HFFc6 (cell line): ENCODE data around the gene DLL1. TPM values are rescaled to one million over a fixed set of nuclear protein-coding genes. Genes with fewer than 3 reads are reported as not detected.

Experiments used
- DNase-seq: peaks from one replicate; pipeline ENCODE4 v3.0.0-alpha.2; 2018
- H3K27ac Mint-ChIP-seq: 2 replicates; pipeline ENCODE4 v1.8.0; 2020; ENCODE audit warnings: mild to moderate bottlenecking, mixed read lengths
- H3K27me3 Mint-ChIP-seq: 2 replicates; pipeline ENCODE4 v1.8.0; 2021; ENCODE audit warnings: mild to moderate bottlenecking, moderate library complexity, mixed read lengths; ENCODE audit not compliant: insufficient read depth
- H3K36me3 Mint-ChIP-seq: 2 replicates; pipeline ENCODE4 v1.8.0; 2021; ENCODE audit warnings: low read depth, mixed read lengths
- H3K4me1 Mint-ChIP-seq: 2 replicates; pipeline ENCODE4 v1.8.0; 2020; ENCODE audit warnings: low read depth, mixed read lengths
- H3K4me3 Mint-ChIP-seq: 2 replicates; pipeline ENCODE4 v1.8.0; 2020; ENCODE audit warnings: mild to moderate bottlenecking, moderate library complexity, mixed read lengths
- H3K9me3 Mint-ChIP-seq: 2 replicates; pipeline ENCODE4 v1.8.0; 2020; ENCODE audit warnings: mild to moderate bottlenecking, mixed read lengths
- total RNA-seq, 6 experiments: library from RNA; stranded (reverse); fragmentation: NEBNext Ultra II Directional; extraction: Animal tissue kit (Norgen Biotek cat#: 25700); gene quantifications; 2 replicates in 1 of 6; 3 replicates in 5 of 6; pipeline ENCODE4 v1.2.3, GENCODE V29; 2021
- TF ChIP-seq, protein P1 (sequence below): fragments of 200-600 bp; sonication (generic); IDR thresholded peaks from 2 replicates; pipeline ENCODE4 v1.5.0; 2021; ENCODE audit warnings: antibody characterized with exemption, mild to moderate bottlenecking

The DLL1 gene
- total RNA-seq, 6 experiments from 2014 or later: 0.26 to 0.83 (median 0.36) TPM

DNA sequence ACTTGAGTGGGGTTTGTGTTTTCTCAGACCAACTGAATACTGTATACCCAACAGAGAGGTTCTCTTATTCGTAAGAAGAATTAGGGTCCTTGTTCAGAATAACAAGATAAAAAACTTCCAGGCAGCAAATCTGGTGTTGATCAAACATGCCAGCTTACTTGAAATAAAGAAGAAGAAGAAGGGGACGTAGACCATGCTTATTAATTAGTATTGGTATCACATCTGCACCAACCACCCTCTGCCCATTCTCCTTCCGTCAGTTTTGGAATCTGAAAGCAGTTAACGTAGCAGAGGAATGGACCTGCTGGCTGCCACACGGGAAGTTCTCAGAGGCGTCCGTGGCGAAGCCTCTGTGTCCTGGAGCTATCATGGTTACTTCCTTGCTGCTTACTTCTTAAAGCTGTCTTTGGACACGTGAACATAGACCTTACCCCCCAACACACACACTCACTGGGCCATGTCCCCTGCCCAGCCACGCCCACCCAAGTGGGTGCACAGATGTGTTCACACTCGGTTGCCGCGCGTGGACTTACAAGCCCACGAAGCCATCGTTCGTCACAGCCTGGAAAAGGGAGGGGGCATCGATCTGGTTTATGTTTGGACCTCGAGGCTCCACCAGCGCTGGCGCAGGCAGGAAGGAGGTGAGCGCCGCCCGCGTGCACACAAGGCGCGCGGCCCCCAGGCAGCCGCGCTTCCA, 4.1 kb upstream of the DLL1 start:
- H3K4me3 Mint-ChIP-seq: 0 out of 2 replicates have a peak overlapping the region, but pooled peaks have one; percentile 24
- H3K9me3 Mint-ChIP-seq: no peaks in the 10 kb centered on the region; the same call in 1 of the 2 replicates
- H3K4me1 Mint-ChIP-seq: peaks cover 19% of the 10 kb centered on the region
- peaks cover 61% of the 10 kb centered on the region for H3K27me3 Mint-ChIP-seq
- H3K36me3 Mint-ChIP-seq: no peaks in the 10 kb centered on the region
- H3K27ac Mint-ChIP-seq: no peak overlapping the region
- DNase-seq: no peak
- TF ChIP-seq, protein P1, sequence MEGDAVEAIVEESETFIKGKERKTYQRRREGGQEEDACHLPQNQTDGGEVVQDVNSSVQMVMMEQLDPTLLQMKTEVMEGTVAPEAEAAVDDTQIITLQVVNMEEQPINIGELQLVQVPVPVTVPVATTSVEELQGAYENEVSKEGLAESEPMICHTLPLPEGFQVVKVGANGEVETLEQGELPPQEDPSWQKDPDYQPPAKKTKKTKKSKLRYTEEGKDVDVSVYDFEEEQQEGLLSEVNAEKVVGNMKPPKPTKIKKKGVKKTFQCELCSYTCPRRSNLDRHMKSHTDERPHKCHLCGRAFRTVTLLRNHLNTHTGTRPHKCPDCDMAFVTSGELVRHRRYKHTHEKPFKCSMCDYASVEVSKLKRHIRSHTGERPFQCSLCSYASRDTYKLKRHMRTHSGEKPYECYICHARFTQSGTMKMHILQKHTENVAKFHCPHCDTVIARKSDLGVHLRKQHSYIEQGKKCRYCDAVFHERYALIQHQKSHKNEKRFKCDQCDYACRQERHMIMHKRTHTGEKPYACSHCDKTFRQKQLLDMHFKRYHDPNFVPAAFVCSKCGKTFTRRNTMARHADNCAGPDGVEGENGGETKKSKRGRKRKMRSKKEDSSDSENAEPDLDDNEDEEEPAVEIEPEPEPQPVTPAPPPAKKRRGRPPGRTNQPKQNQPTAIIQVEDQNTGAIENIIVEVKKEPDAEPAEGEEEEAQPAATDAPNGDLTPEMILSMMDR: no peak

- H3K27me3 Mint-ChIP-seq: peaks cover 55% of the 10 kb centered on the region
- H3K4me1 Mint-ChIP-seq: peaks cover 19% of the 10 kb centered on the region
- no peaks in the 10 kb centered on the region for H3K36me3 Mint-ChIP-seq
- no peak overlapping the region for H3K4me3 Mint-ChIP-seq
- no peak overlapping the region for H3K27ac Mint-ChIP-seq
- DNase-seq: no peak
- no peaks in the 10 kb centered on the region for H3K9me3 Mint-ChIP-seq
- TF ChIP-seq, protein P1: no peak
These were observed 3.4 kb upstream of the DLL1 start for GRCh38 chr6:170294298-170294730.

DNA sequence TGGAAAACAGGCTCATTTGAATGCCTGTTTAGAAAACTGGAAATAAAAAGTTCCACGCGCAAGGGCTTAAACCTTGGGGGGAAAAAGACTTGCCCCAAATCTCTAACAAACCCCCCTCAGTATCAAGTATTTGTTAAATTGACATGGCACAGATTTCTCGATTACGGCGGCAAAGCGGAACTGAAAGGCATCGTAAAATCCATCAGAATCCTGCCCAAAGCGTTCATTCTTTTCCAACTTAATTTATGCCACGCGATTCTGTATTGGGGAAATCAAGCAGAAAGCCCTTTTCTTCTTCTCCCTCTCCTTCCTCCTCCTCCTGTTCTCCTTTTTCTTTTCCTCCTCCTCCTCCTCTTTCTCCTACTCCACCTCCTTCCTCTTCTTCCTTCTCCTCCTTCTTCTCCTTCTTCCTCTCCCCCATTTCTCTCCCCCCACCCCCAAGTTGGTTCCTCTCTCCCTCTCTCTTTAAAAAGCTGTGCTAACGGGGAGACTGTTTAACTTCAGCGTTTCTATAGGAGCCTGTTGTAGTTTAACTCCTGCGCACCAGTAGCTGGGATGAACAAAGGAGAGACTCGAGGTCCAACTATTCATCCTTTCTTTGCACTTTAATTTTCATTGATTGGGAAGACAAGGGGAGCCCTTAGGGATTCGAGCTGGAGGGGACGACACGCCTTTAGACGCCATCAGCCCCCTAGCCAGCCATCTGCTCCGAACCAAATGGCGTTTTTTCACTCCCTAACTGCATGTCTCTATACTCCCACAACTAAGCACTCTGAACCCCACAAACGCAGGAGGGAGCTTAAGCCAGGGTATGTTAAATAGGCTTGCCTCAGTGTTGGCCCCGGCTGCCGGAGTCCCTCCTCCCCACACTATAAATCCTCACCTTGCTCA, 2.7 kb upstream of the DLL1 start:
- DNase-seq: no peak
- Mint-ChIP-seq H3K36me3 (no peaks in the 10 kb centered on the region), H3K27ac (no peak overlapping the region), H3K4me1 (peaks cover 19% of the 10 kb centered on the region), H3K9me3 (no peaks in the 10 kb centered on the region), H3K27me3 (peaks cover 51% of the 10 kb centered on the region), H3K4me3 (peak overlapping the region; percentile 68)
- TF ChIP-seq, protein P1: no peak

GRCh38 chr6:170292407-170293158, 1.7 kb upstream of the DLL1 start:
- Mint-ChIP-seq H3K27me3 (peaks cover 47% of the 10 kb centered on the region), H3K27ac (no peak overlapping the region), H3K4me1 (peaks cover 19% of the 10 kb centered on the region), H3K4me3 (peak overlapping the region; percentile 68), H3K9me3 (no peaks in the 10 kb centered on the region), H3K36me3 (no peaks in the 10 kb centered on the region)
- no peak for DNase-seq
- TF ChIP-seq, protein P1: peak; percentile 35; the same call in 1 of the 2 replicates

- TF ChIP-seq, protein P1: no peak
- peak overlapping the region; percentile 74; the same call in 1 of the 2 replicates for H3K4me3 Mint-ChIP-seq
- peaks cover 48% of the 10 kb centered on the region for H3K27me3 Mint-ChIP-seq
- no peaks in the 10 kb centered on the region for H3K9me3 Mint-ChIP-seq
- no peaks in the 10 kb centered on the region for H3K36me3 Mint-ChIP-seq
- H3K27ac Mint-ChIP-seq: no peak overlapping the region
- no peak for DNase-seq
- H3K4me1 Mint-ChIP-seq: peaks cover 19% of the 10 kb centered on the region
These were observed 1.2 kb upstream of the DLL1 start for GRCh38 chr6:170292111-170292406.
